ENCODE results near the gene NF1.
"Not testable (repeated sequence)": the region's sequence is repeated elsewhere in the genome, so short reads cannot be mapped to it uniquely, and the experiment has no call there.

- not testable (repeated sequence) for TF ChIP-seq POLR2A, CTCF (IDR thresholded peaks at IDR 0.05)
Measured at GRCh38 chr17:31176143-31176542, 81.4 kb downstream of the NF1 start.
